SW480 (cell line): ENCODE data around the gene HEXD.

Experiments used
- DNase-seq: peaks from one replicate; pipeline ENCODE4 v3.0.0-alpha.2; 2016; ENCODE audit warnings: low spot score

The HEXD gene

GRCh38 chr17:82490512-82491195, 72.5 kb downstream of the HEXD start:
- no peak for DNase-seq

GRCh38 chr17:82491196-82491530, 73.0 kb downstream of the HEXD start:
- no peak for DNase-seq

- no peak for DNase-seq
Measured at GRCh38 chr17:82491533-82491932, 73.4 kb downstream of the HEXD start.
